8988T (cell line): ENCODE results near the gene VWA8.
"Not testable (repeated sequence)": the region's sequence is repeated elsewhere in the genome, so short reads cannot be mapped to it uniquely, and the experiment has no call there.

Source experiments
- DNase-seq: peaks from one replicate; pipeline ENCODE4 v3.0.0; 2011

Gene VWA8

DNA sequence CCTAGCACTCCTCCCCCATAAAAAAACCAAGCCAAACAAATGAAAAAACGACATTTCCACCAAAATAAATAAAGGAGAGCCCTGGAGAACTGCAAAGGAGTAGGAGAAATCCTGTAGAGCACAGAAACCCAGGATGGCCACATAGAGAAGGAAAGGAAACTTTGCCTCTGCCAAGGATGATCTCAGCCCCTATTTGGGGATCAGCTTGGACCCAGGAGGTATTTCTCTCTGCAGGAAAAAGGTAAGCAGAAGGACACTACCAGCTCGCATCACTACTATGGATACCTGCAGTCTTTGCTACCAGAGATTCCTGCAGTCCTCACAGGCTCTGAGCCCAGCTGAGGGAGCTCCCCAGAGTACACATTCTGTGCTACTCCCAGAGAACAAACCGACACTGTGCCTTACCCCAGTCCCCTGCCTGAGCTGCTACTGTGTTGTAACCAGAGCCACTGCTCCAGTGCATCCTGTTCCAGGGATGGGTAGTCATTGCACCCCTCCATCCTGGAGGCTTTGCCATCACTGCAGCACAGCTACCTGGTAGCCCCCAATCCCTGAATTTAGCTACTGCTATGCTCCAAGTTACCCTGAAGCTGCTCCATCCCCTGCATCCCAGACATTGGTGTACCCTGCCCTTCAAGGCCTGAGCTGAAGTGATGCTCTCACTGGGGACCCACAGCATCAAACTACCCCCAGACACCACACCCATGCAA, 41.7 kb downstream of the VWA8 start:
- DNase-seq = no peak

DNA sequence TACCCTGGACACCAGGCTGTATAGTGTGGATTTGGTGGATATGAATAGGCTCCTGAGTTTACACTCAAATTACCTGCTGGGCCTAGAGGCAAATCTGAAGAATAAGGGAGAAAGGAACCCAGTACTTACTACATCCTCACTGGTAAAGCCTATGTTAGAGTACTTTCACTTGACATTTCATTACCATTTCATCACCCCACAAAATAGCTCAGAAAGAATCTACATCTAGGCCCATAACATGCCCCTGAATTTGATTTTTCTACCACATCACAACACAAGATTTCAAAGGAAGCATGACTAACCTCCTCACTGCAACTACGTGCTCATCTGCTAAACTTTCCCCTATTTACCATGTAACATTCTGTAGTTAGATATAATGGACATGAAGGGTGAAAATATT, 43.3 kb downstream of the VWA8 start:
- no peak for DNase-seq

DNA sequence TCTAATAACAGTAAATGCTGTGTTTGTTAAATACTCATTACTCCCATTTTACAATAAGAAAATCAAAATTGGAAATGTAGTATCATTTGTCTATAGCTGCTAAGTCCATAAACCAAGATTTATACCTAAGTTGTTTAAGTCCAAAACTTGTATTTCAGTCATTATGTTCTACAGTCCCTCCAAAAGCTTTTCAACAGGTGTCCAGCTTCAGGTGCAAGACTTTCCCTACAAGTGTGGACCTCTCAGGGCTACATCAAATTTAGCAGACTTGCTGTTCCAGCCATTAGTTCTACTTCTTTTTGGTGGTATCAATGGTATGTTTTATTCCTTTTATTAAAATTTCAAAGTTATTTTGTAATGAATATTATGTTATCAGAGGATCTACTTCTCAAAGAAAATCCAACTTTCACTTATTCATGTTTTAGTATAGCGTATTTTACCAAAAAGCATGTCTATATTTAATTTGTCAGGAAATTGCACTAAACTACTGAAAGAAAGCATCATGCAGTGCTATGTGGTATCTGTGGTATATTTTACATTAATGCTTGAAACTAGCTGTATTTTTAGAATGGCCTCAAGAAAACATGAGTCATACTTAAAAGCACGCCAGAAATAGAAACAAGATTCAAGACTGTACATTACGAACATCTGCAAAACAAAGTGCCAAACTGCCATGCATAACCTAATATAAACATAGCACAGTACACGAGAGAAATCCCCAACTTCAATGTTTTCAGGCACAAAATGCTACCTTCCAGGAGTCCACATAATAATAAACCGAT, 44.5 kb downstream of the VWA8 start:
- no peak for DNase-seq

DNA sequence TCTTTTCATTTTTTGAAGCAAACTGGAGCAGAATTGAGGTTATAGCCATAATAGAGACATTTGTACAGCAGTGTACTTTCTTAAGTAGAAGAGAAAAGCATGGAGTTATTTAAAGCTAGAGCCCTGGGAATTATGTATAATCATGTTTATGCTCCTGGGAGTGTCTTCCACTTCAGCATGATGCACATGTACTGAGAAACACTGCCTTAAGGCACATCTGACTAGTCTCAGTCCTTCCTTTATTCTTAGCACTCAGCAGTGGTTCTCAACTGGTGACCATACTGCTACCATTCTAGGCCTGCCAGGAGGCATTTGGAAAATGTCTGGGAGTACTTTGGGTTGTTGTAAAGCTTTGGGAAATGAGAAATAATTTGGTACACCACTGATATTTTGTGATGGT, 45.8 kb downstream of the VWA8 start:
- no peak for DNase-seq

DNA sequence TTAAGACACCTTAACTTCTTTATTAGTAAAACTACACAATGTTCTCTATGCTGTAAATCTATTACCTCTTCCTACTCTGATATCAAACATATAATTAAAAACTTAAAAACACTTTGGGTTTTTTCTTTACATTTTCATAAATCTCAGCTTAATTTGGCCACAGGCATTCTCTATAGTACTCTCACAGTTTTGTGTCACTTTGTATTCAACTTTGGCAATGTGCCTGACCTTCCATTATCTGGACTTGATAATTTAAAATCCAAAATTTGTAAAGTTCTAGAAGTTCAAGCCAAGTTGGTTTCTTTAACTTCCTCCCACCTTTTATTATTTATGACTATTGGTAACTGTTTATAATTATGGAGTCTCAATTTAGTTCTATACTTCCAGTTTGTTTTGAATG, 46.4 kb downstream of the VWA8 start:
- DNase-seq = no peak

DNA sequence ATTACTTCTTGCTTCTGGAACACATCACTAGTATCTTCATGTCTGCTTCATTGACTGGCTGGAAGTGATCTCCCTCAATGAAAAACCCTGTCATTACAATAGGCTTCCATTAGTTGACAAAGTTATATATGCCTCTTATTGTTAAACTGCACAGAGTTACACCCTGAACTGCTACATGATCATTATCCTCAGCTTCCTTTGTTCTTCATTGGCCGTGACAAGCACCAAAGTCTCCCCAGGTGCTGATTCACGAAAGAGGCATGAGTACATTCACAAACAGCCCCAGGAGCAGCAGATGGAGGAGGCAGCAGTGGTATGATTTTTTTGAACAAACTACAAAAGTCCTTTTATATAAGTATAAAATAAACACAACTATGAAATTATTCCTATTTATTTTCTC, 51.4 kb downstream of the VWA8 start:
- DNase-seq = no peak

DNA sequence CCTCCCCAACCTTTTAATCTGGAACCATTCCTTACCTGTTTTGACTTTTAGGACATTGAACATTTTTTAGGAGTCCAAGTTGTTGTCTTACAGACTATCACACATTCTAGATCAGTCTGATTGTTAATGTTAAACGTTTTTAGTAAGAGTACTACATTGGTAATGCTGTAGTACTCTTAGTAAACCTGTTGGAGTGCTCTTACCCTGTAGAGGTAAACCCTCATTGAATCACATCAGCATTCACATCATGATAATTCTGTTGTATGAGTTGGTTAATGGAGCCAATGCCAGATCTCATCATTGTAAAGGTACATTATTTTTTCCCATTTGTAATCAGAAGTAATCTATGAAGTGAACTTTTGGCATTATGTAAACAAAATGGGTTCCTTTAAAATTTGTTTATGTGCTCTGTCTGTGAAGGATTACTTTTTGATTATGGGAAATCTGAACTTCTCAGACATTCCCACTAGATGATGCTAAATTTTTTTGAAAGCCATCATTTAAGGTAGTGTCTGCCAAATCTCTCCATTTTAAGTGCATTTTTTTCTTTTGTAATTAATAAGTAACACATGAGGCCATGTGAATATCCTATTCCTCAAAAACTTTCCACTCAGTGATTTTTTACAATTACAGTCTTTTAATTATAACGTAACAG, 55.2 kb downstream of the VWA8 start:
- DNase-seq = no peak

DNA sequence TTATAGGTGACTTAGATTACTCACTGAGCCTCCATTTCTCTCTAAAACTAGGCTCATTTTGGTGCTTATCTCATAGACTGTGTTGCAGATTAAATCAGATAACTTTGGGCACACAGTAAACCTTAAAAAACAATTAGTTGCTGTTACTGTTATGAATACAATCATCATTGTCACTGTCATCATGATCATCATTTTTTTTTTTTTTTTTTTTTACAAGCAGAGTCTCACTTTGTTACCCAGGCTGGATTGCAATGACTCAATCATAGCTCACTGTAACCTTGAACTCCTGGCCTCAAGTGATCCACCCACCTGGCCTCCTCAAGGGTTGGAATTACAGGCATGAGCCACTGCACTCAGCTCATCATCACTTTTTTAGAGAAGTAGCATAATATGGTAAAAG, 60.0 kb downstream of the VWA8 start:
- DNase-seq = no peak

DNA sequence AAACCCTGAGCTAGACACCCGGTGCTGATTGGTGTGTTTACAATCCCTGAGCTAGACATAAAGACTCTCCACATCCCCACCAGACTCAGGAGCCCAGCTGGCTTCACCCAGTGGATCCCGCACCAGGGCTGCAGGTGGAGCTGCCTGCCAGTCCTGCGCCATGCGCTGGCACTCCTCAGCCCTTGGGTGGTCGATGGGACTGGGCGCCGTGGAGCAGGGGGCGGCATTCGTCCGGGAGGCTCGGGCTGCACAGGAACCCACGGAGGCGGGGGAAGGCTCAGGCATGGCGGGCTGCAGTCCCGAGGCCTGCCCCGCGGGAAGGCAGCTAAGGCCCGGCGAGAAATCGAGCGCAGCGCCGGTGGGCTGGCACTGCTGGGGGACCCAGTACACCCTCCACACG, 62.5 kb downstream of the VWA8 start:
- not testable (repeated sequence) for DNase-seq

DNA sequence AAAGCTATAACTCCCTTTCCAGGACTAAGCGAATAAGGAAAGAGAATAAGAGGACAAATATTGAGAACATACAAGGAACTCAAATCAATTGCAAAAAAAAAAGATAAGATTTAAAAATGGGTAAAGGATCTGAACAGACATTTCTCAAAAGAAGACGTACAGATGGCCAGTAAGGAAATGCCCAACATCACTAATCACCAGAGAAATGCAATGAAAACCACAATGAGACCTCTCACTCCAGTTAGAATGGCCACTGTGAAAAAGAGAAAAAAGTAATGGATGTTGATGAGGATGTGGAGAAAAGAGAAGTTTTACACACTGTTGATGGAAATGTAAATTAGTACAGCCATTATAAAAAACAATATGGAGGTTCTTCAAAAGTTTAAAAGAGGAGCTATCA, 63.8 kb downstream of the VWA8 start:
- no peak for DNase-seq

DNA sequence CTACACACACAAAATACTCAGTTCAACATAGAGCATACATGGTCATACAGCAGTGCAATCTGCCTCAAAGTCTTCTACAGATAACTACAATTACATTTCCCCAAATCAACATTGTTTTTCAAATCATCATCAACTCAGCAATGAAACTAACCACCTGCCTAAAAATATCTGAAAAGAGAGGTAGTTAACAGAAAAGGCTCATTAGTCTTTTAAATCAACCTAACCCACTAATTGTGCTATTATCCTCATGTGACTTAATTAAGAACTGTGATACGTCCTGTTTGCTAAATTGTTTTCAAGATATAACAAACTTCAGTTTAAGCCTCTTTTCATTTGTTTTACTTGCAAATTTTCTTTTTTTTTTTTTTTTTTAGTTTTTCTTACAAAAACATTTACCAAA, 65.4 kb downstream of the VWA8 start:
- DNase-seq = no peak

DNA sequence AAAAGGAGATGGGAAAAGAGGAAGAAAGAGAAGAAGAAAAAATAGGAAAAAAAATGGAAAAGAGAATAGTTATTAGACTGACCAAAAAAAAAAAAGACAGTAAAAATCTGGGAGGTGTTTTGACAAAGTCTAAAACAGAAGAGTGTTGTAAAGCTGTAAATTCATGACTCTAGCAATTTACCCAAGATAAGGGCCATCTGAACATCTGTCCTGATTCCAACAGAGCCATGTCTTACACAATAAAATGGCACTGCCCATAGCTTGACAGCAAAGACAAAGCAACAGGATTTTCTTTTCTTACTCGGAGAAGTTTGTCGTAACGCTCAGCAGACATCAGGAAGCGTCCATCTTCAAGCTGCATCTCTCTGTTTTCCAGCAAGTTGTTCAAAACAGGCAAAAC, 69.8 kb downstream of the VWA8 start:
- no peak for DNase-seq

DNA sequence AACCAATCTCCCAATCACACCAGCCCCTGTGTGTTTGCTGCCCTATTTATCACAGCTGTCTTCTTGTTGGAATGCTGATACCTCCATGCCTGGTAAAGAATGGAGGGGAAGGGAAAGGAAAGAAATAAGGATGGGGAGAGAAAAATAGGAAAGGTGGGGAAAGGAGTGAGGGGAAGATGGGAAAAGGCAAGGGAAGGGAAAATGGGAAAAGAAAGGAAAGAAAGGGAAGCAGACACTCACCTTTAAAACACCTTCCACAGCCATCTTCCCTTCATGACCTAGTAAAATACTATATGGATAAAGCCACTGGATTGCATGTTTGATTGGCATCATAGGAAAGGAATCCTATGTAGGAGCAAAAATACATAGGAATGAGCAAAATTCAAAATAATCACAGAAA, 77.8 kb downstream of the VWA8 start:
- no peak for DNase-seq

DNA sequence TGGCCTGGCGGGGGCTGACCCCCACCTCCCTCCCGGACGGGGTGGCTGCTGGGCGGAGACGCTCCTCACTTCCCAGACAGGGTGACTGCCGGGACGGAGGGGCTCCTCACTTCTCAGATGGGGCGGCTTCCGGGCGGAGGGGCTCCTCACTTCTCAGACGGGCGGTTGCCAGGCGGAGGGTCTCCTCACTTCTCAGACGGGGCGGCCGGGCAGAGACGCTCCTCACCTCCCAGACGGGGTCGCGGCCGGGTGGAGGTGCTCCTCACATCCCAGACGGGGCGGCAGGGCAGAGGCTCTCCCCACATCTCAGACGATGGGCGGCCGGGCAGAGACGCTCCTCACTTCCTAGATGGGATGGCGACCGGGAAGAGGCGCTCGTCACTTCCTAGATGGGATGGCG, 79.0 kb downstream of the VWA8 start:
- not testable (repeated sequence) for DNase-seq

DNA sequence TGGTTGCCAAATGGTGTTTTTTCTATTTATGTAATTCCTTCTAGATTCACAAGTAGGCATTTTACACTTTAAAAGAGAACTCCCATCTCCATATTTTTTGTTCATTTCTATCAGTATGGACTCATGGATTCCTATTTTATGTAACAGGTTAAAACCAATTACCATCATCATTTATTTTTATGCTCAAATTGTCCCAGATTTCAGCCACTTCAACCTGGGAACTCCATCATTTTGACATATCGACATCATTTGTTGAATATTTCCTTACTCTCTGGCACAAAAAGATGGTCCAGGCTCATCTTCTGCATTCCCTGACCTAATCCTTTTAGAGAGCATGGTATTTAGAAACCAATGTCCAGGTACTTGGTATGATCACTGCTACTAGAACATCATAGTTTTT, 79.9 kb downstream of the VWA8 start:
- DNase-seq = no peak

DNA sequence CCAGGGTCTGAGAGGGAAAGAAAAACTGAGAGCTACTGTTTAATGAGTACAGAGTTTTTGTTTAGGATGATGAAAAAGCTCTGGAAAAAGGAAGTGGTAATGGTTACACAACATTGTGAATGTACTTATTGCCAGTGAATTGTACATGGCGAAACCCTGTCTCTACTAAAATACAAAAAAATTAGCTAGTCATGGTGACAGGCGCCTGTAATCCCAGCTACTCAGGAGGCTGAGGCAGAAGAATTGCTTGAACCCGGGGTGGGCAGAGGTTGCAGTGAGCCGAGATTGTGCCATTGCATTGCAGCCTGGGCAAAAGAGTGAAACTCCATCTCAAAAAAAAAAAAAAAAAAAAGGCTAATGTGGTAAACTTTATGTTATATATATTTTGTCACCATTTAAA, 96.3 kb downstream of the VWA8 start:
- no peak for DNase-seq

DNA sequence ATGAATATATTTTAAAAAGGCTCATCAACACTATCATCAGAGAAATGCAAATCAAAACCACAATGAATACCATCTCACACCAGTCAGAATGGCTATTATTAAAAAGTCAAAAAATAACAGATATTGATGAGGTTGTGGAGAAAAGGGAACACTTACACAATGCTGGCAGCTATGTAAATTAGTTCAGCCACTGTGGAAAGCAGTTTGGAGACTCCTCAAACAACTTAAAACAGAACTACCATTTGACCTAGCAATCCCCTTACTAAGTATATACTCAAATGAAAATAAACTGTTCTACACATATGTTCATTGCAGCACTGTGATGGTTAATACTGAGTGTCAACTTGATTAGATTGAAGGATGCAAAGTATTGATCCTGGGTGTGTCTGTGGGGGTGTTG, 98.2 kb downstream of the VWA8 start:
- DNase-seq = not testable (repeated sequence)

DNA sequence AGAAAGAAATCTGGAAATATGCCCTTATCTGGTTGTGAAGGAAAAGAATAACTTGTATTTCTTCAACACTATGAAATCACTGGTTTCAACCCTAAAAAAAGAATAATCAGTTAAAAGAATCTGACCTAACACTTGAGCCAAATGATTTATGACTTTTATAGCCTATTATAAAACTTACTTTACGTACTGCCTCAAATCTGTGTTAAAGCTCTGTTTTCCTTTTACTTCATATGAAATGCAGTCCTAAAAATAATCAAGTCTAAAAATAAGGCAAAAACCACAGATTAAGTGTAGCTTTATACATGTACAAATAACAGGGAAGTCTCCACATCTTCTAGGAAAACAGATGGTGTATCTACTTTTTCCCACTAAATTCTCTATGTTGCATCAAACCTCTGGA, 101.3 kb downstream of the VWA8 start:
- DNase-seq = no peak

DNA sequence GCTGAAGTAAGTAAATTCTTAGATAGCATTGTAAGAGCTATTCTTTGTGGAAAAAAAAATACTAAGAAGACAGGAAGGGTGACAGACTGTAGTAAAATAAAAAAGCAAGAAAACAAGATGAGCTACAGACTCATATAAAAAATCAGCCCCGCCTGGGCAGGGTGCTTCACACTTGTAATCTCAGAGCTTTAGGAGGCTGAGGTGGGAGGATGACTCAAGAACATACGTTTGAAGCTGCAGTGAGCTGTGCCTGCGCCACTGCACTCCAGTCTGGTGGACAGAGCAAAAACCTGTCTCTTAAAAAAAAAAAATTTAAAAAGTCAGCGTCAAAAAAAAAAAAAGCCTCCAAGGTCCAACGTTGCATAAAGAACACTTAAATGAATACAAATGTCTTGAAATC, 102.1 kb downstream of the VWA8 start:
- DNase-seq = no peak

DNA sequence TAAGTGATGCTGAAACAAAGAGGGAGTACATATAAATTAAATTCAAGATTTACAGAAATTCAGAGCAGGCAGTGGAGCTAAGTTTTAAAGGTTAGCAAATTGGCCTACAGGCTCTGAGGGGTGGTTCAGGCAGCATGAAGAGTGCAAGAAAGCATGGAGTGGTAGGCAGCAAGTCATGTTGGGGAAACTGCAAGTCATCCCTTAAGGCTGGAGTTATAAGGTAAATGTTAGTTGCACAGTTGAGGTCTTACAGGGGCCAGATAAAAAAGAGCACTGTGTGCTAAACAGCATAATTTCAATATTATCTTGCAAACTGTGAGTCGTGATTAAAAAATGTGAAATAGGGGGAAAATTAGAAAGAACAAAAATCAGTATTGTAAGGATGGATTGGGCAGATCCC, 106.2 kb downstream of the VWA8 start:
- no peak for DNase-seq

DNA sequence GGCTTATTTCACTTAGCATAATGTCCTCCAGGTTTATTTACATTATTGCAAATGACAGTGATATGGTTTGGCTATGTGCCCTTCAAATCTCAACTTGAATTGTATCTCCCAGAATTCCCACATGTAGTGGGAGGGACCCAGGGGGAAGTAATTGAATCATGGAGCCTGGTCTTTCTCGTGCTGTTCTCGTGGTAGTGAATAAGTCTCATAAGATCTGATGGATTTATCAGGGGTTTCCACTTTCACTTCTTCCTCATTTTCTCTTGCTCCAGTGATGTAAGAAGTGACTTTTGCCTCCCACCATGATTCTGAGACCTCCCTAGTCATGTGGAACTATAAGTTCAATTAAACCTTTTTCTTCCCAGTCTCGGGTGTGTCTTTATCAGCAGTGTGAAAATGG, 109.6 kb downstream of the VWA8 start:
- DNase-seq = no peak

DNA sequence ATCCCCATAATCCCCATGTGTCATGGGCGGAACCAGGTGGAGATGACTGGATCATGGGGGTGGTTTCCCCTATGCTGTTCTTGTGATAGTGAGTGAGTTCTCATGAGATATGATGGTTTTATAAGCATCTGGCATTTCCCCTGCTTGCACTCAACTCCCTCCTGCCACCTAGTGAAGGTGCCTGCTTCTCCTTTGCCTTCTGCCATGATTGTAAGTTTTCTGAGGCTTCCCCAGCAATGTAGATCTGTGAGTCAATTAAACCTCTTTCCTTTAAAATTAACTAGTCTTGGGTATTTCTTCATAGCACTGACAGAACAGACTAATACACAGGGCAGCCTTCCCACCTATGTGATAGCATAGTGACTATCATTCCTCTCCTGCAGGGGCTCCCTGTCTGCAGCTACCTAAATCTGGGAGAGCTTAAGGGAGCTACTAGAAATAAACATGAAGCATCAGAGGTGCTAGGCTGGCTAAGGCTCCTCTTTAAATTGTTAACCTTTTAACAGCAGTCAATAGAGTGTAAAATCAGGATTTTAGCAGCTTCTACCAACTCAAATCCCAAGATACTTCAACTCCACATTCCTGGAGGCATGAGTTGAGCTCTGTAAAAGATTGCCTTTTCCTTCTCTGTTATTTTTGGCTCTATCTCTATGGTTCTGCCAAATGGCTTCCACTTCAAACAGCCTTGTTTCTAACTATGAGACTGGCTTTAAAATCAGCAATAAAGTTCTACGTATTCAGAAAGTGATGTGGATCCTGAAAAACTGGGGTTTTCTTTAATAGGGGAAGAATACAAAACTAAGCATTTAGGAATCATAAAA, 112.3 kb downstream of the VWA8 start:
- DNase-seq = no peak

DNA sequence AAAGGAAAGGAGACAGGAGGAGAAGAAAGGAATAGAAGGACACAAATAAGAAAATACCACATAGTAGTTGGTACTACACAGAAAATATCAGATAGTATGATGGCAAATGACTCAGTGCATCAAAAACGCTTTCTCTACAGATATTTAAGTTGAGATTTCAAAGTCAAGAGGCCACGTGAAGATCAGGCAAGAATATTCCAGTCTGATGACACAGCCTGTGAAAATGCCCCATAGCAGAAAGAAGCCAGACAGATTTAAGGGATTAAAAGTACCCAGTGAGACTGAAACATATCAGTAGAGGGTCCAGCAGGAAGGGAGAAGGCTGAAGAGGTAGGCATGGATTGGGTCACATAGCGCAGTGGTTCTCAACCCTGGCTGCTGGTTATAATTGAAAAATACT, 113.7 kb downstream of the VWA8 start:
- DNase-seq = no peak
